Activated T-helper 2 cell treated with anti-CD3 and anti-CD28 coated beads, Interferon-gamma antibody, Interleukin-2, Interleukin-4, amounts not matched to agents 10 μg/mL and 5 μg/mL and 100 μg/mL, durations not matched to agents 14 hours and 24 hours and 36 hours (primary cell): ENCODE results near the gene MED26. TPM values are rescaled to one million over a fixed set of nuclear protein-coding genes. Genes with fewer than 3 reads are reported as not detected.
A peak's percentile ranks its signal among the peaks of the same experiment; 100 is the strongest.
"Not testable (repeated sequence)": the region's sequence is repeated elsewhere in the genome, so short reads cannot be mapped to it uniquely, and the experiment has no call there.

ENCODE experiments used
- DNase-seq: peaks from one replicate; pipeline ENCODE4 v3.0.0; 2021; ENCODE audit warnings: low spot score
- H3K27ac Mint-ChIP-seq: one replicate; pipeline ENCODE4 v1.8.0; 2021; ENCODE audit warnings: mixed read lengths
- H3K27me3 Mint-ChIP-seq: one replicate; pipeline ENCODE4 v1.8.0; 2021; ENCODE audit warnings: low read depth, mixed read lengths
- H3K36me3 Mint-ChIP-seq: one replicate; pipeline ENCODE4 v1.8.0; 2021; ENCODE audit warnings: low read depth, mixed read lengths
- H3K4me1 Mint-ChIP-seq: one replicate; pipeline ENCODE4 v1.8.0; 2021; ENCODE audit warnings: low read depth, mixed read lengths
- H3K4me3 Mint-ChIP-seq: one replicate; pipeline ENCODE4 v1.8.0; 2021; ENCODE audit warnings: low read depth, mild to moderate bottlenecking, moderate library complexity, mixed read lengths
- H3K9me3 Mint-ChIP-seq: one replicate; pipeline ENCODE4 v1.8.0; 2021; ENCODE audit warnings: mixed read lengths
- intact Hi-C: fragments of 100-400 bp; cut with micrococcal nuclease; formaldehyde crosslinking; loops from one replicate; pipeline ENCODE4 v1.15.1; 2023
- total RNA-seq: library from RNA; stranded (reverse); gene quantifications from 2 replicates; pipeline ENCODE4 v1.2.3, GENCODE V29; 2022

The MED26 gene
- total RNA-seq, 1 donor from 2014 or later, result 15.8 TPM

- intact Hi-C loops, result loop anchor here (1.0 kb wide), 1 partner anchor 32 kb away; the partner anchor contains the start of gene MED26
- Mint-ChIP-seq H3K36me3 (peaks cover 32% of the 10 kb centered on the region), H3K9me3 (no peaks in the 10 kb centered on the region), H3K4me1 (peaks cover 32% of the 10 kb centered on the region), H3K27me3 (no peaks in the 10 kb centered on the region), H3K27ac (peak within 1 kb of the TSS; percentile 96), H3K4me3 (peak within 1 kb of the TSS; percentile 97)
- peak; percentile 98 for DNase-seq
These were observed 32.1 kb upstream of the MED26 start, which contains the start of gene SMIM7 for GRCh38 chr19:16659832-16660708. Gene SMIM7 (minus strand): TSS chr19:16660144. CDS start chr19:16660110, 34 bp downstream.

GRCh38 chr19:16659464-16659831 is 31.4 kb upstream of the MED26 start:
- Mint-ChIP-seq H3K36me3 (peaks cover 38% of the 10 kb centered on the region), H3K27ac (peak overlapping the region; percentile 96), H3K4me1 (peaks cover 32% of the 10 kb centered on the region), H3K27me3 (no peaks in the 10 kb centered on the region), H3K4me3 (peak overlapping the region; percentile 97), H3K9me3 (no peaks in the 10 kb centered on the region)
- no peak for DNase-seq
- intact Hi-C loops, result no loop called here

- no peaks in the 10 kb centered on the region for H3K27me3 Mint-ChIP-seq
- intact Hi-C loops, result no loop called here
- no peak for DNase-seq
- peaks cover 58% of the 10 kb centered on the region for H3K36me3 Mint-ChIP-seq
- peak overlapping the region; percentile 10 for H3K4me3 Mint-ChIP-seq
- H3K9me3 Mint-ChIP-seq, result no peaks in the 10 kb centered on the region
- peaks cover 23% of the 10 kb centered on the region for H3K4me1 Mint-ChIP-seq
- no peak overlapping the region for H3K27ac Mint-ChIP-seq
These were observed 29.4 kb upstream of the MED26 start for GRCh38 chr19:16657384-16657783.

- peaks cover 73% of the 10 kb centered on the region for H3K36me3 Mint-ChIP-seq
- H3K4me1 Mint-ChIP-seq, result peaks cover 15% of the 10 kb centered on the region
These were observed 27.7 kb upstream of the MED26 start for GRCh38 chr19:16655727-16656126.

GRCh38 chr19:16654627-16655026 is 26.6 kb upstream of the MED26 start:
- no peak for DNase-seq
- H3K4me1 Mint-ChIP-seq, result peaks cover 17% of the 10 kb centered on the region
- peaks cover 83% of the 10 kb centered on the region for H3K36me3 Mint-ChIP-seq
- H3K9me3 Mint-ChIP-seq, result no peaks in the 10 kb centered on the region
- H3K27ac Mint-ChIP-seq, result no peak overlapping the region
- no peaks in the 10 kb centered on the region for H3K27me3 Mint-ChIP-seq
- H3K4me3 Mint-ChIP-seq, result no peak overlapping the region
- intact Hi-C loops, result no loop called here

More at GRCh38 chr19:16655727-16656126, 27.7 kb upstream of the MED26 start:
- H3K4me3 Mint-ChIP-seq, result no peak overlapping the region
- no peak for DNase-seq
- H3K27me3 Mint-ChIP-seq, result no peaks in the 10 kb centered on the region
- H3K27ac Mint-ChIP-seq, result no peak overlapping the region
- intact Hi-C loops, result no loop called here
- no peaks in the 10 kb centered on the region for H3K9me3 Mint-ChIP-seq

GRCh38 chr19:16654140-16654539 is 26.1 kb upstream of the MED26 start:
- Mint-ChIP-seq H3K4me3 (no peak overlapping the region), H3K36me3 (peaks cover 87% of the 10 kb centered on the region), H3K27ac (no peak overlapping the region), H3K4me1 (peaks cover 17% of the 10 kb centered on the region), H3K27me3 (no peaks in the 10 kb centered on the region), H3K9me3 (no peaks in the 10 kb centered on the region)
- no peak for DNase-seq
- intact Hi-C loops, result no loop called here

- peaks cover 85% of the 10 kb centered on the region for H3K36me3 Mint-ChIP-seq
- H3K9me3 Mint-ChIP-seq, result no peaks in the 10 kb centered on the region
- intact Hi-C loops, result no loop called here
- H3K4me3 Mint-ChIP-seq, result no peak overlapping the region
- peaks cover 11% of the 10 kb centered on the region for H3K4me1 Mint-ChIP-seq
- no peak for DNase-seq
- no peaks in the 10 kb centered on the region for H3K27me3 Mint-ChIP-seq
- H3K27ac Mint-ChIP-seq, result no peak overlapping the region
These were observed 24.9 kb upstream of the MED26 start for GRCh38 chr19:16652854-16653253.

GRCh38 chr19:16651421-16652188 is 23.6 kb upstream of the MED26 start:
- DNase-seq, H3K4me3 Mint-ChIP-seq, H3K4me1 Mint-ChIP-seq, intact Hi-C loops, H3K27me3 Mint-ChIP-seq, H3K9me3 Mint-ChIP-seq, H3K27ac Mint-ChIP-seq: not testable (repeated sequence)
- peaks cover 83% of the 10 kb centered on the region for H3K36me3 Mint-ChIP-seq

GRCh38 chr19:16650821-16651220 is 22.8 kb upstream of the MED26 start:
- Mint-ChIP-seq H3K9me3 (no peaks in the 10 kb centered on the region), H3K27ac (no peak overlapping the region), H3K4me3 (no peak overlapping the region), H3K36me3 (peaks cover 84% of the 10 kb centered on the region), H3K27me3 (no peaks in the 10 kb centered on the region), H3K4me1 (peaks cover 2% of the 10 kb centered on the region)
- intact Hi-C loops, result no loop called here
- no peak for DNase-seq

- Mint-ChIP-seq H3K36me3 (peaks cover 85% of the 10 kb centered on the region), H3K27ac (no peak overlapping the region), H3K27me3 (no peaks in the 10 kb centered on the region), H3K9me3 (no peaks in the 10 kb centered on the region), H3K4me3 (no peak overlapping the region), H3K4me1 (peaks cover 2% of the 10 kb centered on the region)
- DNase-seq, result no peak
- intact Hi-C loops, result no loop called here
These were observed 21.7 kb upstream of the MED26 start for GRCh38 chr19:16649734-16650133.

GRCh38 chr19:16645140-16645539 is 17.1 kb upstream of the MED26 start:
- peaks cover 74% of the 10 kb centered on the region for H3K36me3 Mint-ChIP-seq
- no peak for DNase-seq

GRCh38 chr19:16641695-16642094 is 13.7 kb upstream of the MED26 start:
- H3K36me3 Mint-ChIP-seq, result peaks cover 72% of the 10 kb centered on the region
- DNase-seq, result no peak
- no peaks in the 10 kb centered on the region for H3K9me3 Mint-ChIP-seq
- H3K27me3 Mint-ChIP-seq, result no peaks in the 10 kb centered on the region
- intact Hi-C loops, result no loop called here
- no peak overlapping the region for H3K27ac Mint-ChIP-seq
- H3K4me1 Mint-ChIP-seq, result peaks cover 3% of the 10 kb centered on the region
- no peak overlapping the region for H3K4me3 Mint-ChIP-seq

More at GRCh38 chr19:16645140-16645539, 17.1 kb upstream of the MED26 start:
- intact Hi-C loops, result no loop called here
- H3K9me3 Mint-ChIP-seq, result no peaks in the 10 kb centered on the region
- H3K27me3 Mint-ChIP-seq, result no peaks in the 10 kb centered on the region
- no peak overlapping the region for H3K27ac Mint-ChIP-seq
- peaks cover 5% of the 10 kb centered on the region for H3K4me1 Mint-ChIP-seq
- no peak overlapping the region for H3K4me3 Mint-ChIP-seq

GRCh38 chr19:16640951-16641350 is 12.9 kb upstream of the MED26 start:
- peaks cover 3% of the 10 kb centered on the region for H3K4me1 Mint-ChIP-seq
- H3K9me3 Mint-ChIP-seq, result no peaks in the 10 kb centered on the region
- intact Hi-C loops, result no loop called here
- H3K4me3 Mint-ChIP-seq, result no peak overlapping the region
- H3K27me3 Mint-ChIP-seq, result no peaks in the 10 kb centered on the region
- H3K27ac Mint-ChIP-seq, result no peak overlapping the region
- peaks cover 67% of the 10 kb centered on the region for H3K36me3 Mint-ChIP-seq
- no peak for DNase-seq
